Measurements from ENCODE around the gene PCGF2.
"Not testable (repeated sequence)": the region's sequence is repeated elsewhere in the genome, so short reads cannot be mapped to it uniquely, and the experiment has no call there.

PCGF2 gene

DNA sequence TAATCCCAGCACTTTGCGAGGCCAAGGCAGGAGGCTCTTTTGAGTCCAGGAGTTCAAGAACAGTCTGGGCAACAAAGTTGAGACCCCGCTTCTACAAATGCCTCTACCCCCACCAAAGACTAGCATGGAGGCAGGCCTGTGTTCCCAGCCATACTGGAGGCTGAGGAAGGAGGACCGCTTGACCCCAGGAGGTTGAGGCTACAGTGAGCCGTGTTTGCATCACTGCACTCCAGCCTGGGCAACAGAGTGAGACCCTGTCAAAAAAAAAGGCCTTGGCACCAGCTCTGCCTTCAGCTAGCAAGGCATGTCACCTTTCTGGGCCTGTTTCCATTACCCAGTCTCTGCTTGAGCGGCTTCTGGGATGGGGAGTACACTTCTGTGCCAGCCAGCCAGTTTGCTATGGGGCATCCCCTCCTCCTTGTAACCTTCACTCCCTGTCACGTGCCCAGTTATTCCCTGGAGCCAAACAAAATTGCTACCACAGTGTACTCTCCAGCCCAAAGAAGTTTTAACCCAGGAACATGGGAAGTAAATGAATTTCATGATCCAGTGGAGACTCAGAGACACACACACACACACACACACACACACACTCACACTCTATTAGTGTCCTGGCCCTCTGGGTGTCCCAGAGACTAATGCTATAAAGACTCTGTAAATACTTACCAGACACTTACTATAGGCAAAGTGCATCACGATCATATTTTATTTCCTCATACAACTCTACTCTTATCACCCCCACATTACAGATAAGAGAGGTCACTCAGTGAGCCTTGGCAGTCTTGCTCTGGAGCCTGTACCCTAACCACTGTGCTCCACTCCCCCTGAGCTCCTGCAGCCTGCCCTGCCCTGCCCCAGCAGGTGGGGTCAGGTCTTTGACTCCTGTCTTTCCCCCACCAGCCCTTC, 15.5 kb downstream of the PCGF2 start:
- Histone ChIP-seq H3K36me3 (ENCODE audit: control insufficient read depth, low read depth, low read length) (peaks cover 12% of the 10 kb centered on the region), H3K9ac (ENCODE audit: low read length) (no peak overlapping the region), H3K27ac (ENCODE audit: low read length) (no peak overlapping the region), H3K4me1 (ENCODE audit: control insufficient read depth, low read depth, low read length) (peaks cover 4% of the 10 kb centered on the region), H3K4me3 (ENCODE audit: low read length) (no peak overlapping the region), H3K27me3 (ENCODE audit: control insufficient read depth, insufficient read depth, low read length) (peaks cover 16% of the 10 kb centered on the region), H3K9me3 (ENCODE audit: control insufficient read depth, low read depth, low read length) (no peaks in the 10 kb centered on the region)

DNA sequence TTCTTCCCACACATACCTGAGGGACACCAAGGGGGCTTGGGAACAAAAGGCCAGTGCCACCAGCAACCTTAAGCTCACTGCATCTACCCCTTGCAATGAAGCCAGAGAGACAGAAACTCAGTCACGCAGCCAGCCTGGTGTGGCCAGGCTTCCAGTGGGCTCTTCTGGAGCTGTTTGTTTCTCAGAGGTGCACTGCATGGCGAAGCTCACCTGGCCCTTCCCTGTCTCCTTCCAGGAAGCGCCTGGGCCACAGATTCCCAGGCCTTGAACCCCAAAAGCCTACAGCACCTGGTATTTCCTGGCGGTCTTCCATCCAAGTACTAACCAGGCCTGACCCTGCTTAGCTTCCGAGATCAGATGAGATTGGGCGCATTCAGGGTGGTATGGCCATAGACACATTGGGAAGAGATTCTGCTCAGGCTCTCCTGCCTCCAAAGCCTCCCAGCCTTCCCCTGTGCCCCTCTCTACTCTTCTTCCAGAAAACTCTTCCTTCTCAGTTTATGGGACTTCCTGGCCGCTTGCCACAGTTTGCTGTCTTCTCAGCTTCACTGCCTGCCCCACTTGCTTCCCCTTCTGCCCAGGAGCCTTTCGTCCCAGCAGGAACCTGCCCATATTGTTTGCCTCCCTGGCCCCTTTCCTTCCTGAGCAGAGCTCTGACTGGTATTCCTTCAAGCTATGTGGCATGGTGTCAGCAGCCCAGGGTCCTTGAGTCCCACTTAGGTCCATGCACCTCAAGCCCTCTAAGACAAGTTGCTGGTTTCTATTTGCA, 16.4 kb downstream of the PCGF2 start:
- Histone ChIP-seq H3K4me3 (ENCODE audit: low read length) (no peak overlapping the region), H3K9ac (ENCODE audit: low read length) (no peak overlapping the region), H3K4me1 (ENCODE audit: control insufficient read depth, low read depth, low read length) (peaks cover 4% of the 10 kb centered on the region), H3K36me3 (ENCODE audit: control insufficient read depth, low read depth, low read length) (peaks cover 12% of the 10 kb centered on the region), H3K9me3 (ENCODE audit: control insufficient read depth, low read depth, low read length) (no peaks in the 10 kb centered on the region), H3K27me3 (ENCODE audit: control insufficient read depth, insufficient read depth, low read length) (peaks cover 16% of the 10 kb centered on the region), H3K27ac (ENCODE audit: low read length) (no peak overlapping the region)

DNA sequence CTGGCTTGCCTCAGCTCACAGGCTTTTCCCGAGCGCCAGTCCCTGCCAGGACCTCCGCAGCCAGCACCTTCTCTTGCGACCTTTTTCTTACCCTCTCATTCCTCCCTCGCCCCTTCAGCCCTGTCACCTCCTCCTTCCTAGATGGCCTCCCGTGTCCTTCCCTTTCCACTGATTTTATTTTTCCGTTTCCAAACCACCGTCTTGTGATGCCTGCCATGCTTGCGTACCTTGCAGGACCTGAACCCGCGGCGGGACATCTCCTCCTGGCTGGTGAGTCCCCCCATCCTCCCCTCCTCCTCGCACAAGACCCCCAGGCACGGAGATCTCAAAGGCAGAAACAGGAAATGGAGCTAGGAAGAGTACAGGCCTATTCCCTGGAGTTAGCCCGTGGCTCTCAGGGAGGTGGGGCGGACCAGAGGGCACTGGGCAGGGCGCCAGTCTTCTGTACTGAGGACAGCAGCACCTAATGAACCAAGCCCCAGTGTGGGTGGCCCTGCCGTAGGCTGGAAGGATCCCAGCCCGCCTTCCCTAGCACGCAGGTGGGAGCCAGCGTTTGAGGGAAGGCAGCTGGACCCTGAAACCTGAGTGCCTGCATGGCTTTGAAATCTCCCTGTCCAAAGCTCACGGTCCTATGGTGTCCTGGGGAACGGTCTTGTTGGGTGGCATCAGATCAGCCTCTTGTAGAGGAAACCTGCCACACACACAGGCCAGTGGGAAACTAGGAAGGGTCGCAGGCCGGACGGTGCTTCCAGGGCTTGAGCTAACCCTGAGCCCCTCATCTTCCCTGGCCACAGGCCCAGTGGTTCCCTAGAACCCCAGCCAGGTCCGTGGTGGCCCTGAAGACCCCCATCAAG, 17.4 kb downstream of the PCGF2 start:
- Histone ChIP-seq H3K27ac (ENCODE audit: low read length) (no peak overlapping the region), H3K9ac (ENCODE audit: low read length) (peak overlapping the region; percentile 67), H3K36me3 (ENCODE audit: control insufficient read depth, low read depth, low read length) (peaks cover 8% of the 10 kb centered on the region), H3K27me3 (ENCODE audit: control insufficient read depth, insufficient read depth, low read length) (peaks cover 16% of the 10 kb centered on the region), H3K4me1 (ENCODE audit: control insufficient read depth, low read depth, low read length) (peaks cover 4% of the 10 kb centered on the region), H3K9me3 (ENCODE audit: control insufficient read depth, low read depth, low read length) (no peaks in the 10 kb centered on the region), H3K4me3 (ENCODE audit: low read length) (peak overlapping the region; percentile 78)

DNA sequence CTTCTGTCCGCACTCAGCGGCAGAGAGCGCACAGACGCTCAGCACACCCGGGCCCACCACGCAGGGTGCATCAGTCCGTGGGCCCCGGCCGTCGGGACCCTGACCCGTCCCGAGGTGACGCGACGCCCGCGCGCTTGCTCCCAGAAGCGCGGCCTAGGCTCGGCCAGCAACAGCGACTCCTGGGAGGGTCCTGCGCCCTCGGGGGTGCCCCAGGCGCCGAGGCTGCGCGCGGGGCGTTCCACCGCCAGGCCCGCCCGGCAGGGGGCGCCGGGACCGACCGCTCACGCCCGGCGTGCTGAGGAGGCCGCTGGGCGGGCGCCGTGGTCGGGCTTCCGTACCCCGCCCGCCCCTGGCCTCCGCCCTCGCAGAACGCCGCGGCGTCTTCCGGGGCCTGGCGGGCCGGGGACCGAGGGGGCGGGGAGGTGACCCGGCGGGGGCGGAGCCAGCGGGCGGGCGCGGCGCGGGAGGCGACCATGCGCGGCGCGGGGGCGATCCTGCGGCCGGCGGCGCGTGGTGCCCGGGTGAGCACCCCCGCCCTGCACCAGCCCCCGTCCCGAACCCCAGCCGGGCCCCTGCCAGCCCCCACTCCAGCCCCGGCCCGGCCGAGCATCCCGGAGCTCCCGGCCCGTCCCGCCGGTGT, 18.1 kb downstream of the PCGF2 start, which contains the start of gene CISD3:
Gene CISD3 (plus strand): TSS at position 456 of the 640 bp plus-strand sequence. CDS start 18 bp downstream, at position 474.
- no peak within 1 kb of the TSS for H3K27ac ChIP-seq (ENCODE audit: low read length)
- peak within 1 kb of the TSS; percentile 78 for H3K4me3 ChIP-seq (ENCODE audit: low read length)
- H3K9ac ChIP-seq (ENCODE audit: low read length) = peak within 1 kb of the TSS; percentile 67
- H3K9me3 ChIP-seq (ENCODE audit: control insufficient read depth, low read depth, low read length) = no peaks in the 10 kb centered on the region
- H3K36me3 ChIP-seq (ENCODE audit: control insufficient read depth, low read depth, low read length) = peaks cover 6% of the 10 kb centered on the region
- H3K4me1 ChIP-seq (ENCODE audit: control insufficient read depth, low read depth, low read length) = peaks cover 4% of the 10 kb centered on the region
- H3K27me3 ChIP-seq (ENCODE audit: control insufficient read depth, insufficient read depth, low read length) = peaks cover 16% of the 10 kb centered on the region

DNA sequence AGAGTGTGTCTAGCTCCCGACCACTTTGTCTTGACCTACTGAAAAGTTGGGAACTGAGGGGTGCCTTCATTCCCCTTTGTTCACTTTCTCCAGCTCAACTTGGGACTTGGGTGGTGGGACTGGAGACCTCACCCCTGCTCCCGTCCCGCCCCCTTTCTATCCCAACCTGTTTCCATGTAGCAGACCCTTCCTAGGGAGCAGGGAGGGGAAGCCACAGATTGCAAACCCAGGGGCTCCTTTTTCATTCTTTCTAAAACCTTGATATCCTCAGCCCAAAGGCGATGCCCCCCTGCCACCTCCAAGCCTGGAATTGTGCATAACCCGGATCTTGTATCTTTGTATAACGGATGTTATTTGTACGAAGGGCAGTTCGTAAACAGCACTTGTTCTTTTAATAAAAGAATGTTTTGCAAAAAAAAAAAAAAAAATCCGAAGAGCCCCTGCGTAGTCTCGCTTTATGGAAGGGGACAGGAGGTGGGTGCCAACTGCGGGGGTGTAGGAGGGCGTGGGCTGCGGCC, 18.7 kb downstream of the PCGF2 start:
- Histone ChIP-seq H3K9ac (ENCODE audit: low read length) (peak overlapping the region; percentile 34), H3K27ac (ENCODE audit: low read length) (no peak overlapping the region), H3K36me3 (ENCODE audit: control insufficient read depth, low read depth, low read length) (peaks cover 2% of the 10 kb centered on the region), H3K4me3 (ENCODE audit: low read length) (peak overlapping the region; percentile 55), H3K9me3 (ENCODE audit: control insufficient read depth, low read depth, low read length) (no peaks in the 10 kb centered on the region), H3K4me1 (ENCODE audit: control insufficient read depth, low read depth, low read length) (peaks cover 4% of the 10 kb centered on the region), H3K27me3 (ENCODE audit: control insufficient read depth, insufficient read depth, low read length) (peaks cover 16% of the 10 kb centered on the region)

DNA sequence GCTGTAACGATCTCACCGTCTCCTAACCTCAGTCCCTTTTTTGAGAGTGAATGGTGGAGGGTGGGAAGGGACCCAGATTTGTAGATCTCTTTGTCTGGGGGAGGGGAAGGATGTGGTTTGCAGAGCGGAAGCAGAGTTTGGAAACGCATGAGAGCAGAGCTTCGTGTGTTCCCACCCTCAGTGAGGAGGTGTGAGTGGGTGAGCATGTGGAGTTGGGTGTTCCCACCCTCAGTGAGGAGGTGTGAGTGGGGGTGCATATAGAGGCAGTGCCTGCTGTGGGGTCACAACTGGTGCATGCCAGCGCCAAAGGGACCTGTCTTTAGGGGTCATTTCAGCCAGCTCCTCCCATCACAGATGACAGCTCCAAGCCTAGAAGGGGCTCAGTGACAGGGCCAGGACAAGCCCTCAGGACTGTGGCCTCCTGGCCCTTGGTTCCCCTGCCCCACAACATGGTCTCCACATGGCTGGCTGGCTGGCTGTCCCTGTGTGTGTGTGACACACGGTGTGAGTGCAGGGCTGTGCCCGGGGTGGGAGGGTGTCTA, 19.8 kb downstream of the PCGF2 start:
- H3K27ac ChIP-seq (ENCODE audit: low read length) = no peak overlapping the region
- peaks cover 16% of the 10 kb centered on the region for H3K27me3 ChIP-seq (ENCODE audit: control insufficient read depth, insufficient read depth, low read length)
- no peak overlapping the region for H3K4me3 ChIP-seq (ENCODE audit: low read length)
- H3K4me1 ChIP-seq (ENCODE audit: control insufficient read depth, low read depth, low read length) = peaks cover 4% of the 10 kb centered on the region
- H3K36me3 ChIP-seq (ENCODE audit: control insufficient read depth, low read depth, low read length) = no peaks in the 10 kb centered on the region
- no peaks in the 10 kb centered on the region for H3K9me3 ChIP-seq (ENCODE audit: control insufficient read depth, low read depth, low read length)
- no peak overlapping the region for H3K9ac ChIP-seq (ENCODE audit: low read length)

DNA sequence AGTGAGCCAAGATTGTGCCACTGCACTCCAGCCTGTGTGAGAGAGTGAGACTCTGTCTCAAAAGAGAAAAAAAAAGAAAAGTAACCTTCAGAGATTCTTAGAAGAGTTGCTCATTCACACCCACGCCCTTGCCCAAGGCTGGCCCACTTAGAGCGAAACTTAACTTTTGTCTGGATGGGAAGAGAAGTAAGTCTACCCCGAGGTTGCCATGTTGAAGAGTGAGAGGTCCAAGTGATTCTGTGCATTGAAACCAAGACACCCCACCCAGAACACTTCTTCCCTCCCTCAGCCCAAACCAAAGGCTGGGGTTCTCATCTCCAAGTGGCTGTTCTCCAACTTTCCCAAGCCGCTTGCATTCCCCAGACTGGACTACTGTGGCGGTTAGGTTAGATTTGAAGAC, 20.4 kb downstream of the PCGF2 start:
- peaks cover 4% of the 10 kb centered on the region for H3K4me1 ChIP-seq (ENCODE audit: control insufficient read depth, low read depth, low read length)
- H3K9me3 ChIP-seq (ENCODE audit: control insufficient read depth, low read depth, low read length) = no peaks in the 10 kb centered on the region
- H3K36me3 ChIP-seq (ENCODE audit: control insufficient read depth, low read depth, low read length) = no peaks in the 10 kb centered on the region
- H3K27ac ChIP-seq (ENCODE audit: low read length) = no peak overlapping the region
- no peak overlapping the region for H3K9ac ChIP-seq (ENCODE audit: low read length)
- no peak overlapping the region for H3K4me3 ChIP-seq (ENCODE audit: low read length)
- peaks cover 16% of the 10 kb centered on the region for H3K27me3 ChIP-seq (ENCODE audit: control insufficient read depth, insufficient read depth, low read length)

DNA sequence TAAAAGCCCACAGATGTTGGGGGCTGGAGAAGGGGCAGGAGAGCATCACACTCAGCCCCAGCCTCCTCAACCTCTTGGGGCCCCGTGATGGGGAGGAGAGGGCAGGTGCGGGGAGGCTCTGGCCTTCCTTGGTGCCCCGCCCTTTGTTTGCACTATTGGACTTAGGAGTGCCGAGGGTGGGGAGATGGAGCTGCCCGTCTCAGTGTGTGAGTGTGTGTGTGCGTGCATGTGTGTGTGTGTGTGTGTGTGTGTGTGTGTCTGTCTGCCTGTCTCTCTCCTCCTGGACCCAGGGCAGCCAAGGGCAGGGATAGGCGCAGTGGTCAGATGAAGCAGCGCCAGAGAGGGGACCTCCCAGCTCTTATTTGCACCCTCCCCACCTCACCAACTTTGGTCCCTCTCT, 22.0 kb downstream of the PCGF2 start:
- H3K4me3 ChIP-seq (ENCODE audit: low read length); H3K9me3 ChIP-seq (ENCODE audit: control insufficient read depth, low read depth, low read length); H3K36me3 ChIP-seq (ENCODE audit: control insufficient read depth, low read depth, low read length); H3K9ac ChIP-seq (ENCODE audit: low read length); H3K4me1 ChIP-seq (ENCODE audit: control insufficient read depth, low read depth, low read length); H3K27ac ChIP-seq (ENCODE audit: low read length): not testable (repeated sequence)
- peaks cover 21% of the 10 kb centered on the region for H3K27me3 ChIP-seq (ENCODE audit: control insufficient read depth, insufficient read depth, low read length)

DNA sequence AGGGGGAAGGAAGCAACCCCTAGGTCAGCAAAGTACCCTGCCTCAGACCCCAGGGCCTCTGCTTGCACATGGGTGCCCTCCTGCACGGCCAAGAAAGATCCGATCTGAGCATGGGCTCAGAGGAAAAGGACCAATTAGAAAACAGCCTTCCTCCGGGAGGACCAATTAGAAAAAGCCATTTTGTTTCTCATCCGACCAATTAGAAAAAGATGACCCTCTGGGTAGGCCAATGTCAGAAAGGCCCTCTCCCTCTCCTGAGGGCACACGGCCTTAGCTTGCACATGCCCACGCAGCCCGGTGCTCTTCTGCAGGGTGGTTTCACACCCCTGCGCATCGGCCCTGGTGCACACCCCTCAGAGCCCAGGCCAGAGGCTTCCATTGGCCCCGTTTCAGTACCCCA, 23.1 kb downstream of the PCGF2 start:
- no peaks in the 10 kb centered on the region for H3K9me3 ChIP-seq (ENCODE audit: control insufficient read depth, low read depth, low read length)
- peaks cover 29% of the 10 kb centered on the region for H3K27me3 ChIP-seq (ENCODE audit: control insufficient read depth, insufficient read depth, low read length)
- no peak overlapping the region for H3K4me3 ChIP-seq (ENCODE audit: low read length)
- no peaks in the 10 kb centered on the region for H3K36me3 ChIP-seq (ENCODE audit: control insufficient read depth, low read depth, low read length)
- peaks cover 4% of the 10 kb centered on the region for H3K4me1 ChIP-seq (ENCODE audit: control insufficient read depth, low read depth, low read length)
- no peak overlapping the region for H3K27ac ChIP-seq (ENCODE audit: low read length)
- H3K9ac ChIP-seq (ENCODE audit: low read length) = no peak overlapping the region

DNA sequence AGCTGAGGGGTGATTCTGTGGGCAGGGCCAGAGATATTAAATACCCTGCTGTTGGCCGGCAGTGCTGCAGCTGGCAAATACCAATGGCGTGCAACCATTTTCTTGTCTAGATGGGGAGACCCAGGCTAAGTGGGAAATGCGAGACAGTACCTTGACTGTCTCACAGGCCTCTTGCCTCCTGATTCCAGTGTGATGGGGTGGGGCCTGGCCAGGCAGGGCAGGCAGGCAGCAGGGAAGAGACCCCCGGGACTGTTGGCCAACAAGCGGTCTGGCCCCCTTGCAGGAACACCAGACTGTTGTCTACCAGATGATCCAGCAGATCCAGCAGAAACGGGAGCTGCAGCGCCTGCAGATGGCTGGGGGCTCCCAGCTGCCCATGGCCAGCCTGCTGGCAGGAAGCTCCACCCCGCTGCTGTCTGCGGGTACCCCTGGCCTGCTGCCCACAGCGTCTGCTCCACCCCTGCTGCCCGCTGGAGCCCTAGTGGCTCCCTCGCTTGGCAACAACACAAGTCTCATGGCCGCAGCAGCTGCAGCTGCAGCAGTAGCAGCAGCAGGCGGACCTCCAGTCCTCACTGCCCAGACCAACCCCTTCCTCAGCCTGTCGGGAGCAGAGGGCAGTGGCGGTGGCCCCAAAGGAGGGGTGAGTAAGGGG, 23.7 kb downstream of the PCGF2 start:
- Histone ChIP-seq H3K27me3 (ENCODE audit: control insufficient read depth, insufficient read depth, low read length) (peaks cover 26% of the 10 kb centered on the region), H3K27ac (ENCODE audit: low read length) (no peak overlapping the region), H3K9ac (ENCODE audit: low read length) (no peak overlapping the region), H3K9me3 (ENCODE audit: control insufficient read depth, low read depth, low read length) (no peaks in the 10 kb centered on the region), H3K4me3 (ENCODE audit: low read length) (no peak overlapping the region), H3K4me1 (ENCODE audit: control insufficient read depth, low read depth, low read length) (peaks cover 3% of the 10 kb centered on the region), H3K36me3 (ENCODE audit: control insufficient read depth, low read depth, low read length) (no peaks in the 10 kb centered on the region)
